Panc1 (cell line): ENCODE results near the gene CCDC183. TPM values are rescaled to one million over a fixed set of nuclear protein-coding genes. Genes with fewer than 3 reads are reported as not detected.

Source experiments
- ATAC-seq: fragments of 200-7000 bp; cut with Tn5 transposase; 2 replicates; pipeline ENCODE4 v1.9.1; 2020; ENCODE audit warnings: mild to moderate bottlenecking, moderate library complexity
- BruUV-seq: library from RNA; stranded (reverse); fragments of 400-500 nt; replicated peaks from 2 replicates; lab custom pipeline; 2021; lab: Mats Ljungman, UMichigan
- CTCF ChIA-PET: fragments of 300-600 bp; sonication (Branson Sonifier 250); formaldehyde crosslinking; loops from one replicate; lab custom pipeline; 2022; ENCODE audit warnings: antibody characterized with exemption; lab: Charles Lee
- POLR2A ChIA-PET: fragments of 300-600 bp; sonication (Branson Sonifier 250); formaldehyde crosslinking; loops from one replicate; lab custom pipeline; 2022; ENCODE audit warnings: antibody characterized with exemption; lab: Charles Lee
- DNase-seq: peaks from one replicate; pipeline ENCODE4 v3.0.0-alpha.2; 2010; ENCODE audit warnings: low read depth, low spot score
- H3K27ac ChIP-seq: 2 replicates; pipeline ENCODE4 v1.5.1; 2011; ENCODE audit warnings: mild to moderate bottlenecking, low read length, inconsistent platforms
- H3K27me3 ChIP-seq: fragments of 200-500 bp; sonication (Bioruptor generic); 2 replicates; pipeline ENCODE4 v1.6.0; 2014; ENCODE audit warnings: low read length, inconsistent platforms; ENCODE audit not compliant: control insufficient read depth, insufficient read depth
- H3K36me3 ChIP-seq: fragments of 200-500 bp; sonication (Bioruptor generic); 2 replicates; pipeline ENCODE4 v1.5.1; 2014; ENCODE audit warnings: inconsistent platforms, mild to moderate bottlenecking, low read length, moderate library complexity; ENCODE audit not compliant: control insufficient read depth, insufficient read depth
- H3K4me1 ChIP-seq: 2 replicates; pipeline ENCODE4 v1.5.1; 2011; ENCODE audit warnings: inconsistent platforms, mild to moderate bottlenecking, low read length, moderate library complexity; ENCODE audit not compliant: control insufficient read depth, insufficient read depth
- H3K4me3 ChIP-seq, 2 experiments: 2 replicates each; pipeline ENCODE4 v1.5.1; 2011 to 2012; ENCODE audit warnings: low read depth in 2 of 2, low read length in 2 of 2, mild to moderate bottlenecking in 2 of 2, inconsistent platforms in 1 of 2, moderate library complexity in 1 of 2
- H3K9me3 ChIP-seq: fragments of 200-500 bp; sonication (Bioruptor generic); 2 replicates; pipeline ENCODE4 v1.5.1; 2014; ENCODE audit warnings: low read depth, mild to moderate bottlenecking, inconsistent platforms, low read length, moderate library complexity; ENCODE audit not compliant: control insufficient read depth, insufficient read depth
- POLR2AphosphoS5 ChIP-seq: IDR thresholded peaks from 2 replicates; pipeline ENCODE4 v1.6.1; 2012; ENCODE audit warnings: mild to moderate bottlenecking, low read depth, low read length, moderate library complexity
- SIN3A ChIP-seq: IDR thresholded peaks from 2 replicates; pipeline ENCODE4 v1.6.1; 2012; ENCODE audit warnings: low read depth, mild to moderate bottlenecking, low read length, moderate library complexity, borderline replicate concordance; ENCODE audit not compliant: insufficient read depth
- TCF7L2 ChIP-seq: IDR thresholded peaks from 2 replicates; pipeline ENCODE4 v1.6.1; 2011; ENCODE audit warnings: mild to moderate bottlenecking, low read depth, low read length, inconsistent platforms
- in situ Hi-C: cut with HindIII; loops from 2 replicates; pipeline ENCODE4 v1.10.0; 2016; ENCODE audit warnings: low sequenced_read_pairs, low pct_unique_long_range_greater_than_20kb
- intact Hi-C: fragments of 100-400 bp; cut with micrococcal nuclease; formaldehyde crosslinking; loops from one replicate; pipeline ENCODE4 v1.10.0; 2022; ENCODE audit not compliant: unreplicated experiment
- total RNA-seq: library from RNA; stranded (reverse); gene quantifications from one replicate; pipeline ENCODE4 v1.2.1, GENCODE V29; 2021; ENCODE audit not compliant: unreplicated experiment
- TF ChIP-seq, protein P1 (sequence below), 2 experiments: IDR thresholded peaks; 2 replicates each; pipeline ENCODE4 v1.6.1; 2011 to 2012; ENCODE audit warnings: low read depth in 2 of 2, control low read depth in 1 of 2, low read length in 1 of 2, mild to moderate bottlenecking in 1 of 2, moderate library complexity in 1 of 2; ENCODE audit not compliant: insufficient read depth in 1 of 2
- TF ChIP-seq, protein P2 (sequence below): fragments of 450-650 bp; IDR thresholded peaks from 2 replicates; pipeline ENCODE4 v1.5.1; 2017; ENCODE audit warnings: mild to moderate bottlenecking

Gene CCDC183
- total RNA-seq, 1 experiment from 2014 or later: 0.62 TPM

DNA sequence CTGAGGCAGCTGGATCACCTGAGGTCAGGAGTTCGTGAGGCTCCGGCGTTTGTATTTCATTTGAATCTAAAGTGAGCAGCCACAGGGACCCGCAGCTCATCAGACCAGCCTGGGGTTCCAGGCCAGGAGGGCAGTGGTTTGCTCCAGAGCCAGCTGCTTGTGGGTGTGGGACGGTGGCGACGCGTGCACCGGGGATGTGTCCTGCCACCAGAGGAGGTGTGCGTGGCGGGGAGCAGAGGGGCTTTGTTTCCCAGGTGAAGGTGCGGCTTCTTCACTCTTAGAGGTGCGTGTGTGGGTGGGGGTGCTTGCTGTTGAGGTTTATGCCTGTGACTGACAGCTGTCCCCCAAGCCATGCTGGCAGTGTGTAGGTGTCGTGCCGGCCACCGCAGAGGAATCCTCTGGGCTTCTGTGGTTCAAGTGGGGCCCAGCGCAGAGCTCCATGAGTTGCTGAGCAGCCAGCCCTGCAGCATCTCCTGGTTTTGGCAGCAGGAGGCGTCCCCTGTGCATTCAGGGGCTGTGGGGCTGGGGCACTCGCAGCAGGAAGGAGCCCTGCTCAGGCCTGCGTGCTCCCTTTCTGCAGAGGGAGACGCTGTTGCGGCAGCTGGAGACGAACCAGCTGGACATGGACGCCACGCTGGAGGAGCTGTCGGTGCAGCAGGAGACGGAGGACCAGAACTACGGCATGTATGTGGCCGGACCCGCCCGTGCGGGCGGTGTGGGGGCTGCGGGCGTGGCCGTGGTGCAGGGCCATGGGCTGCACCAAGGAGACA is 39.2 kb downstream of the CCDC183 start:
- Histone ChIP-seq H3K27me3 (no peaks in the 10 kb centered on the region), H3K36me3 (no peaks in the 10 kb centered on the region), H3K4me3 (no peak overlapping the region), H3K27ac (no peak overlapping the region), H3K4me1 (peaks cover 13% of the 10 kb centered on the region), H3K9me3 (no peaks in the 10 kb centered on the region)
- TF ChIP-seq, protein P1, sequence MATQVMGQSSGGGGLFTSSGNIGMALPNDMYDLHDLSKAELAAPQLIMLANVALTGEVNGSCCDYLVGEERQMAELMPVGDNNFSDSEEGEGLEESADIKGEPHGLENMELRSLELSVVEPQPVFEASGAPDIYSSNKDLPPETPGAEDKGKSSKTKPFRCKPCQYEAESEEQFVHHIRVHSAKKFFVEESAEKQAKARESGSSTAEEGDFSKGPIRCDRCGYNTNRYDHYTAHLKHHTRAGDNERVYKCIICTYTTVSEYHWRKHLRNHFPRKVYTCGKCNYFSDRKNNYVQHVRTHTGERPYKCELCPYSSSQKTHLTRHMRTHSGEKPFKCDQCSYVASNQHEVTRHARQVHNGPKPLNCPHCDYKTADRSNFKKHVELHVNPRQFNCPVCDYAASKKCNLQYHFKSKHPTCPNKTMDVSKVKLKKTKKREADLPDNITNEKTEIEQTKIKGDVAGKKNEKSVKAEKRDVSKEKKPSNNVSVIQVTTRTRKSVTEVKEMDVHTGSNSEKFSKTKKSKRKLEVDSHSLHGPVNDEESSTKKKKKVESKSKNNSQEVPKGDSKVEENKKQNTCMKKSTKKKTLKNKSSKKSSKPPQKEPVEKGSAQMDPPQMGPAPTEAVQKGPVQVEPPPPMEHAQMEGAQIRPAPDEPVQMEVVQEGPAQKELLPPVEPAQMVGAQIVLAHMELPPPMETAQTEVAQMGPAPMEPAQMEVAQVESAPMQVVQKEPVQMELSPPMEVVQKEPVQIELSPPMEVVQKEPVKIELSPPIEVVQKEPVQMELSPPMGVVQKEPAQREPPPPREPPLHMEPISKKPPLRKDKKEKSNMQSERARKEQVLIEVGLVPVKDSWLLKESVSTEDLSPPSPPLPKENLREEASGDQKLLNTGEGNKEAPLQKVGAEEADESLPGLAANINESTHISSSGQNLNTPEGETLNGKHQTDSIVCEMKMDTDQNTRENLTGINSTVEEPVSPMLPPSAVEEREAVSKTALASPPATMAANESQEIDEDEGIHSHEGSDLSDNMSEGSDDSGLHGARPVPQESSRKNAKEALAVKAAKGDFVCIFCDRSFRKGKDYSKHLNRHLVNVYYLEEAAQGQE (IDR thresholded peaks at IDR 0.05; ENCODE audit: insufficient read depth in 1 of 2, low read depth in 2 of 2, low read length in 1 of 2): no peak
- TF ChIP-seq POLR2AphosphoS5 (no peak), TCF7L2 (no peak)
- CTCF ChIA-PET: no interaction called here
- ATAC-seq (no peak), DNase-seq (no peak)
- in situ Hi-C loops: no loop called here
- intact Hi-C loops: no loop called here
- POLR2A ChIA-PET: interaction anchor here (0.6 kb wide), 1 partner anchor 35 kb away, joined by 13 read pairs; no protein-coding TSS in a partner anchor
- no TSS peak for BruUV-seq

DNA sequence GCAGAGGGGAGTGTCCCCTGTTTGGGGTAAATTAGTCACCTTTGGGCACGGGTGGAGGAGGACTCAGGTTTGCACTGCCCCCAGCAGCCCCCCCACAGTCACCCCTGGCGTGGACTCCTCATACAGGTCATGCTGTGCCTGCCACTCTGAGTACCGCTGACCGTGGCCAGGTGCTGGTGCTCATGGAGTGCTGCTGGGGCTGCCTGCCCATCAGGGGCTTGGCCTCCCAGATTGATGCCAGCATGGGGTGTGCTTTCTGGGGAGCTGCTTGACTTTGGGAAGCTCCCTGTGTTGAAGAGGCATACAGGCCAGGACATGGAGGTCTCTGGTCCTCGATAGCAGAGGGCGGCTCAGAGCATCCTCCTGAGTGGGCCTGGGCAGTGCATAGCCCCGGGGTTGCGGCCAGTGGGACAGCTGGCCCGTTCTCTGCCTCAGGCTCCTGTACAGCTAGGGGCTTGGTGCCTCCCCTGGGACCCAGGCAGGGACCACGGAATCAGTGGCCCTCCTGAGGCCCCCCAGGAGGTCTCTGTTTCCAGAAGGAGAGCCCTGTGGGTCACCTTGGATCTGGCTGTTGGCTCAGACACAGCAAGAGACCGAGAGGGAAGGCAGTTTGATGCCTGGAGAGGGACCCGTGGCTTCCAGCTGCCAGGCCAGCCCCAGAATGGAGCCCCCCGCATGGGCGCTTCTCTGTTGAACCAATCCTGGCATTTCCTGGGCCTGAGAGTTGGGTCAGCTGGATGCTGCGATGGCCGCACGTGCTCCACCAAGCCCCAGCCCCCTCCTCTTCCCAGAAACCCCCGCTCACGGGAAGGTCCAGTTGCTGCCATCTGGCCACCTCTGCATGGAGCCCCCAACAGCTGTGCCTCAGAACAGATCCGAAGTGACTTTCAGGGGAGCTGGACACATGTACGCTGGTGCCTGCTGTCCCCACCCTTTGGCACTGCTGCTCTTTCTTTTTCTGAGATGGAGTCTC is 40.1 kb downstream of the CCDC183 start:
- H3K9me3 ChIP-seq: no peaks in the 10 kb centered on the region
- intact Hi-C loops: no loop called here
- ATAC-seq: no peak
- TF ChIP-seq SIN3A (no peak), POLR2AphosphoS5 (no peak; the same call in 1 of the 2 replicates), TCF7L2 (no peak)
- TF ChIP-seq, protein P1 (IDR thresholded peaks at IDR 0.05; ENCODE audit: insufficient read depth in 1 of 2, low read depth in 2 of 2, low read length in 1 of 2): no peak
- TF ChIP-seq, protein P2, sequence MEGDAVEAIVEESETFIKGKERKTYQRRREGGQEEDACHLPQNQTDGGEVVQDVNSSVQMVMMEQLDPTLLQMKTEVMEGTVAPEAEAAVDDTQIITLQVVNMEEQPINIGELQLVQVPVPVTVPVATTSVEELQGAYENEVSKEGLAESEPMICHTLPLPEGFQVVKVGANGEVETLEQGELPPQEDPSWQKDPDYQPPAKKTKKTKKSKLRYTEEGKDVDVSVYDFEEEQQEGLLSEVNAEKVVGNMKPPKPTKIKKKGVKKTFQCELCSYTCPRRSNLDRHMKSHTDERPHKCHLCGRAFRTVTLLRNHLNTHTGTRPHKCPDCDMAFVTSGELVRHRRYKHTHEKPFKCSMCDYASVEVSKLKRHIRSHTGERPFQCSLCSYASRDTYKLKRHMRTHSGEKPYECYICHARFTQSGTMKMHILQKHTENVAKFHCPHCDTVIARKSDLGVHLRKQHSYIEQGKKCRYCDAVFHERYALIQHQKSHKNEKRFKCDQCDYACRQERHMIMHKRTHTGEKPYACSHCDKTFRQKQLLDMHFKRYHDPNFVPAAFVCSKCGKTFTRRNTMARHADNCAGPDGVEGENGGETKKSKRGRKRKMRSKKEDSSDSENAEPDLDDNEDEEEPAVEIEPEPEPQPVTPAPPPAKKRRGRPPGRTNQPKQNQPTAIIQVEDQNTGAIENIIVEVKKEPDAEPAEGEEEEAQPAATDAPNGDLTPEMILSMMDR: no peak
- no peak overlapping the region for H3K4me3 ChIP-seq
- peaks cover 17% of the 10 kb centered on the region for H3K4me1 ChIP-seq
- DNase-seq: no peak
- ChIA-PET POLR2A (no interaction called here), CTCF (no interaction called here)
- no peaks in the 10 kb centered on the region for H3K36me3 ChIP-seq
- H3K27me3 ChIP-seq: no peaks in the 10 kb centered on the region
- BruUV-seq: no TSS peak
- H3K27ac ChIP-seq: no peak overlapping the region
- in situ Hi-C loops: no loop called here
